ENCODE results near the gene DDX24. TPM values are rescaled to one million over a fixed set of nuclear protein-coding genes. Genes with fewer than 3 reads are reported as not detected.
"Not testable (repeated sequence)": the region's sequence is repeated elsewhere in the genome, so short reads cannot be mapped to it uniquely, and the experiment has no call there.

Gene DDX24
- total RNA-seq, 2 experiments from 2014 or later = 210 to 216 TPM

DNA sequence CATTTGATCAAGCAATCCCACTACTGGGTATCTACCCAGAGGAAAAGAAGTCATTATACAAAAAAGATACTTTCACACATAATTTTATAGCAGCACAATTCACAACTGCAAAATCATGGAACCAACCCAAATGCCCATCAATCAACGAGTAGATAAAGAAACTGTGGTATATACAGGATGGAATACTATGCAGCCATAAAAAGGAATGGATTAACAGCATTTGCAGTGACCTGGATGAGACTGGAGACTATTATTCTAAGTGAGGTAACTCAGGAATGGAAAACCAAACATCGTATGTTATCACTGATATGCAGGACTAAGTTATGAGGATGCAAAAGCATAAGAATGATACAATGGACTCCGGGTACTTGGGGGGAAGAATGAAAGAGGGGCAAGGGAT lies 8.9 kb downstream of the DDX24 start:
- H3K27me3 Mint-ChIP-seq, H3K27ac Mint-ChIP-seq, CTCF ChIA-PET, H3K4me3 Mint-ChIP-seq, DNase-seq: not testable (repeated sequence)
- Mint-ChIP-seq H3K9me3 (peaks cover 70% of the 10 kb centered on the region), H3K4me1 (peaks cover 50% of the 10 kb centered on the region), H3K36me3 (ENCODE audit: low read depth) (peaks cover 94% of the 10 kb centered on the region)
- POLR2A ChIA-PET = interaction anchor here (1.8 kb wide), 1 partner anchor 9 kb away, joined by 5 read pairs; the partner anchor contains the start of genes DDX24 and IFI27L1

DNA sequence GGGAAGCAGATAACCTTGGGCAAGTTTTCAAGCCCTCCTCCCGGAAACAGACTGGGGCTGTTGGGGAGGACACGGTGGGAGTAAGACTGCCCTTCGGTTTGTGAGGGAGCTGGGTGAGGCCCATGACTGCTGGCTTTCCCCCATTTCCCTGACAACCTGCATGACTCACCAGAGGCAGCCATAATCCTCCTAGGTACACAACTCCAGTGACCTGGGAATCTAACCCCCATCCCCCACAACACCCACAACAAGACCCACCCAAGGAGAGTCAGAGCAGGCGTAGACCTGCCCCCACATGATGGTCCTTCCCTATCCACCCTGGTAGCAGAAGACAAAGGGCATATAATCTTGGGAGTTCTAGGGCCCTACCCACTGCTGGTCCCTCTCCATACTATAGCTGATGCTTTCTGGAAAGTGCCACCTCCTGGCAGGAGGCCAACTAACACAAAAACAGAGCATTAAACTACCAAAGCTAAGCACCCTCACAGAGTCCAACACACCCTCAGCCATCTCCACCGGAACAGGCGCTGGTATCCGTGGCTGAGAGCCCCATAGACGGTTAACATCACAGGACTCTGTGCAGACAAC lies 14.8 kb downstream of the DDX24 start:
- H3K27me3 Mint-ChIP-seq = no peaks in the 10 kb centered on the region
- peaks cover 83% of the 10 kb centered on the region for H3K36me3 Mint-ChIP-seq (ENCODE audit: low read depth)
- H3K4me3 Mint-ChIP-seq = no peak overlapping the region
- peaks cover 44% of the 10 kb centered on the region for H3K4me1 Mint-ChIP-seq
- ChIA-PET POLR2A (interaction anchor here (2.8 kb wide), 1 partner anchor 16 kb away, joined by 11 read pairs; the partner anchor contains the start of genes DDX24 and IFI27L1), CTCF (interaction anchor here (1.3 to 2.1 kb wide), 2 partner anchors 30 to 70 kb away, joined by 3 to 6 read pairs; no protein-coding TSS in a partner anchor)
- H3K27ac Mint-ChIP-seq = no peak overlapping the region
- H3K9me3 Mint-ChIP-seq = peaks cover 43% of the 10 kb centered on the region
- DNase-seq = no peak

DNA sequence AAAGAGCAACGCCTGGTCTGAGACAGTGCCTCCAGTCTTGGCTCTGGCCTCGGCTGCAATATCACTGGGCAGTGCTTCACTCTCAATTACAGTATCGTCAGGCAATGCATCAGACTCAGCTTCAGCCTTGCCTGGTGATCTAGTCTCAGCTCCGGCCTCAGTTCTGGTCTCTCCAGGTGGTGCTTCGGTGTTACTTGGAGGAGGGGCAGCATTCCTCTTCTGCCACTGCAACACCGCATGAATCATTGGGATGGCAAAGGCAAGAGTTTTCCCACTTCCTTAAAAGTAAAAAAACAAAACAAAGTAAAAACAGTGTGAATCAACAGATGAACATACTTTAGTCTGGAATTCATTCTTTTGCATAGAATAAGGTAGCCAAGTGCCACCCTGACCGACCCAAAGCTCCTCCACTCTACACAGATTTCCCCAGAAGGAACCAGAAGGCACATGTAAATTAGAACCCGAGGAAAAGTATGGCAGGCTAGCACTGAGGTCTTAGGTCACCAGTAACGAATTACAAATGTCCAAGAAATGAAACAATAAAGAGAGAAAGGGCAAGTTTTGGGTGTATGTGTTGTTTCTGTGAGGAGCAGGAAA lies 18.6 kb downstream of the DDX24 start:
- Mint-ChIP-seq H3K36me3 (ENCODE audit: low read depth) (peaks cover 79% of the 10 kb centered on the region), H3K4me1 (peaks cover 34% of the 10 kb centered on the region), H3K27me3 (no peaks in the 10 kb centered on the region), H3K27ac (no peak overlapping the region), H3K9me3 (peaks cover 8% of the 10 kb centered on the region), H3K4me3 (no peak overlapping the region)
- POLR2A ChIA-PET = interaction anchor here (1.0 to 1.2 kb wide), 2 partner anchors 16 to 19 kb away, joined by 3 read pairs; partner anchors contain the start of genes DDX24 and IFI27L1
- CTCF ChIA-PET = interaction anchor here (1.8 kb wide), 1 partner anchor 123 kb away, joined by 4 read pairs; no protein-coding TSS in a partner anchor
- no peak for DNase-seq

DNA sequence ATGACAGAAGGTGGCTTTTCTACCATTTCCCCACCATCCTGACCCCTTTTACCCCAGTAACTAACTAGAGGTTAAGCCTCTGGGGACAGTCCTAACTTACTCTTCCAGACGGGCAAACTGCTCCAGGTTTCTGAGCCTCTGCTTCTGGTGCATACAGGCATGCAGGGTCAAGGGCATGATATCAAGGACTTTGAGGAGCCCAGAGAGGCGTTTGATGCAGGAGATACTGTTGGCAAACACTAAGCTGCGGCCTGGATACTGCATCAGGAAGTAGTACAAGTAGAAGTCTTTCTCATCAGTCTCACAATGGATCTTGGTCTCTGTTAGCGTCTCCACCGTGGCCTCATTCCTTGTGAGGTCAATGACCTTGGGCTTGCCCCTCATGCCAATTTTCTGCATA lies 21.0 kb downstream of the DDX24 start:
- no peak for DNase-seq
- Mint-ChIP-seq H3K4me3 (no peak overlapping the region), H3K4me1 (peaks cover 45% of the 10 kb centered on the region), H3K27me3 (no peaks in the 10 kb centered on the region), H3K36me3 (ENCODE audit: low read depth) (peaks cover 83% of the 10 kb centered on the region), H3K9me3 (no peaks in the 10 kb centered on the region), H3K27ac (no peak overlapping the region)
- CTCF ChIA-PET = interaction anchor here (3.7 kb wide), 1 partner anchor 76 kb away, joined by 16 read pairs; no protein-coding TSS in a partner anchor
- POLR2A ChIA-PET = no interaction called here

DNA sequence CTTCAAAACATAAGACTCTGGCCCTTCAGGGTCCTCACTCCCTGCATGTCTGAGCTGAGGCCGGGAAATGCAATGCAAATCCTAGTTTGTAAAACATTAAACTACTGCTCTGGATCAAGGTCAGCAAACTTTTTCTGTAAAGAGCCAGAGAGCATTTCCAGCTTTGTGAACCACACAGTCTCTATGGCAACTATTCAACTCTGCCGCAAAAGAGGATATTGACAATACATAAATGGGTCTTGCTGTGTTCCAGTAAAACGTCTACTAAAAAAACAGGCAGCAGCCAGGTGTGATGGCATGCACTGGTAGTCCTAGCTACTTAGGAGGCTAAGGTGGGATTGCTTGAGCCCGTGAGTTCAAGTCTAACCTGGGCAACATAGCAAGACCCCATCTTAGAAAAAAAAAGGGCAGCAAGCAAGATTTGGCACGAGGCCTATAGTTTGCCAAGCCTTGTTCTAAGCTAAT lies 22.3 kb downstream of the DDX24 start:
- POLR2A ChIA-PET = interaction anchor here (1.6 to 3.5 kb wide), 2 partner anchors 22 to 38 kb away, joined by 3 to 54 read pairs; partner anchors contain the start of genes DDX24 and IFI27L1
- Mint-ChIP-seq H3K27me3 (no peaks in the 10 kb centered on the region), H3K36me3 (ENCODE audit: low read depth) (peaks cover 91% of the 10 kb centered on the region), H3K4me1 (peaks cover 55% of the 10 kb centered on the region), H3K9me3 (no peaks in the 10 kb centered on the region), H3K27ac (no peak overlapping the region), H3K4me3 (no peak overlapping the region)
- CTCF ChIA-PET = interaction anchor here (0.9 to 3.7 kb wide), 3 partner anchors 21 to 78 kb away, joined by 3 to 16 read pairs (median 5); no protein-coding TSS in a partner anchor
- DNase-seq = no peak

DNA sequence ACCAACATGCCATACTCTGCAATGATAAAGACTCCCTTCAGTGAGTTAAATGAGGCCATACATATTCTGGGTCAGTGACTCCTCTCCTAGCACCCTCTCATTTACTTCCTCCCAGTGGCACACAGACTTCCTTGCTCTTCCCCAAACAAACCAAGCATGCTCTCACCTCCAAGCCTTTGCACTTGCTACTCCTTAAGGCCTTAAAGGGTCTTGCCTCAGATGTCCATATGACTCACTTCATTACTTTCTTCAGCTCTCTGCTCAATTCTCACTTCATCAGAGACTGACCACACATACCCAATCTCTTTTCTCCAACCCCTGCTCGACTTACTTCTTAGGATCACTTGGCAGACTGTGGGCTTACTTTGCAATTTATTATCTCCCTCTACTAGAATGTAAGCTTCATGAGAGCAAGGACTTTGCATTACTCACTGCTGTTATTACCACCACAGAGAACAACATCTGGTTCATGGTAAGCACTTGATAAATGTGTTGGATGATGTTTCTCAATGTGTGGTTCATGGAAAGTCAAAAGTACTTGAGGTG lies 22.8 kb downstream of the DDX24 start:
- Mint-ChIP-seq H3K36me3 (ENCODE audit: low read depth) (peaks cover 89% of the 10 kb centered on the region), H3K27me3 (no peaks in the 10 kb centered on the region)

DNA sequence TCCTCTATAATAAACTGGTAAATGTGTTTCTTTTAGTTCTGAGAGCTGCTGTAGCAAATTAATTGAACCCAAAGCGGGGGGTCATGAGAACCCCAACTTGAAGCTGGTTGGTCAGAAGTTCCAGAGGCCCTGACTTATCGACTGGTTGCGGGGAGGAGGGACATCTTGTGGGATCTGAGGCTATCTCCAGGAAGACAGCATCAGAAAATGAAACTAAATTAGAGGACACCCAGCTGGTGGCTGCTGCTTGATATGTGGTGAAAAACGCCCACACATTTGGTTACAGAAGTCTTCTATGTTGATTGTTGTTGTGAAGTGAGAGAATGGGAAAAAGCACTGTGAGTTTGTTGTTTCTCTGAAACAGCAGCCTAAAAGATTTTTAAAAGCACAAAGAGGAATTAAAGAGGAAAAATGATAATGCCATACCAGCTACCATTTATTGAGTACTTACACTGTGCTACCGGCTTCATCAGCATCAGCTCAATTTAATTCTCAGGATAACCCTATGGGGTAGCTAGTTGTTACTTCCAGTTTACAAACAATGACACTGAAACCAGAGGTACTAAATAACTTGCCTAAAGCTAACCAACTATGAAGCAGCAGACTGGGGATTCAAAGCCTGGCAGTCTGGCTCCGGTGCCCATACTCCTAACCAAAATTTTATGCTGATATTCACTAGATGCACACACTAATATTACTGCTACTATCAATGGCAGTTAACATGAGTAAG lies 24.3 kb downstream of the DDX24 start:
- H3K4me1 Mint-ChIP-seq = peaks cover 65% of the 10 kb centered on the region

More for the DNA sequence above, 22.8 kb downstream of the DDX24 start:
- Mint-ChIP-seq H3K27ac (peak overlapping the region; percentile 3), H3K4me3 (no peak overlapping the region), H3K4me1 (peaks cover 54% of the 10 kb centered on the region), H3K9me3 (no peaks in the 10 kb centered on the region)
- POLR2A ChIA-PET = interaction anchor here (1.2 to 3.5 kb wide), 6 partner anchors 10 to 37 kb away, joined by 3 to 54 read pairs (median 4); partner anchors contain the start of genes DDX24 and IFI27L1
- CTCF ChIA-PET = interaction anchor here (0.9 to 3.7 kb wide), 6 partner anchors 9 to 118 kb away, joined by 3 to 21 read pairs (median 4); no protein-coding TSS in a partner anchor
- DNase-seq = no peak

DNA sequence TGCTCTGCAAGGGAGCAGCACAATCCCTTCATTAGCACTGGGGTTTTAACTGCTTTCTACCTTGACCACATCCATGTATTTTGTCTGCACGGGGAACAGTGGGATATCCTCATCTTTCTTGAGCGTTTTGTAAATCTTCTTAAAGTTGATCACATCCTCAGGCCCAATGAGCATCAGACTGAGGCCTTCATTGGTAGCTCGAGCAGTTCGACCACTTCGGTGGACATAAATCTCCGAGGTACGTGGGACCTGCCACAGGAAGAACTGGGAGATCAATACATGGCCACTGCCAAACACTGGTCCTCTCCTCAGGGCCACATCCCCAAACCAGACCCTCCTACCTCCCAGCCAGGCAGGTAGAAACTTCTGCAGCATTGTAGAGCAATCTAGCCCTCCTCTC lies 26.1 kb downstream of the DDX24 start:
- H3K36me3 Mint-ChIP-seq (ENCODE audit: low read depth) = peaks cover 89% of the 10 kb centered on the region
- H3K9me3 Mint-ChIP-seq = no peaks in the 10 kb centered on the region
- ChIA-PET POLR2A (interaction anchor here (4.8 kb wide), 1 partner anchor 26 kb away, joined by 30 read pairs; the partner anchor contains the start of genes DDX24 and IFI27L1), CTCF (interaction anchor here (1.1 kb wide), 1 partner anchor 26 kb away, joined by 3 read pairs; the partner anchor contains the start of genes DDX24 and IFI27L1)
- H3K27ac Mint-ChIP-seq = no peak overlapping the region
- H3K4me1 Mint-ChIP-seq = peaks cover 67% of the 10 kb centered on the region
- no peaks in the 10 kb centered on the region for H3K27me3 Mint-ChIP-seq
- DNase-seq = no peak
- H3K4me3 Mint-ChIP-seq = no peak overlapping the region

More for the DNA sequence above, 24.3 kb downstream of the DDX24 start:
- Mint-ChIP-seq H3K27ac (peak overlapping the region; percentile 83), H3K36me3 (ENCODE audit: low read depth) (peaks cover 89% of the 10 kb centered on the region), H3K4me3 (peak overlapping the region; percentile 7), H3K9me3 (no peaks in the 10 kb centered on the region), H3K27me3 (no peaks in the 10 kb centered on the region)
- peak; percentile 56 for DNase-seq
- CTCF ChIA-PET = interaction anchor here (0.9 to 3.7 kb wide), 9 partner anchors 21 to 117 kb away, joined by 3 to 21 read pairs (median 5); partner anchors contain the start of genes DDX24, IFI27L1 and IFI27L2
- POLR2A ChIA-PET = interaction anchor here (0.8 to 3.5 kb wide), 10 partner anchors 9 to 94 kb away, joined by 3 to 54 read pairs (median 4); partner anchors contain the start of genes DDX24, IFI27L1 and IFI27L2

DNA sequence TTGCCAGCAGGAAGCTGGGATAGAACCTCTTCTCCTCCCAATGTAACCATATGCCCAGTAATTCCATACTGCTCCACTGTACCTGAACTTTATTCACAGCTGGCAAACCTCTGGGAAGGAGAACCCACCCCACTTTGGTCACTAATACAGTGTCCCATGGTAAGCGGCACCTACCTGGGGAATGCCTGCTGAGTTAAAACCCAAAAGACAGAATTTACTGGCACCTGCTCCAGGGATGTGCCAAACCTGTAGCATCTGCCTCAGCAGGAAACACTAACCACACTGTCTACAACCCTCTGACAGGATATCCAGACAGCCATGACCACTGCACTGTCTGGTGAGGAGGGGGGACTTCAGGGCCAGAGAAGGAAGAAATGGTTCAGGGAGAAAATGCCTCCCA lies 26.6 kb downstream of the DDX24 start:
- H3K36me3 Mint-ChIP-seq (ENCODE audit: low read depth) = peaks cover 90% of the 10 kb centered on the region
- H3K9me3 Mint-ChIP-seq = no peaks in the 10 kb centered on the region
- no peak overlapping the region for H3K4me3 Mint-ChIP-seq
- ChIA-PET CTCF (interaction anchor here (0.5 to 1.6 kb wide), 4 partner anchors 18 to 764 kb away, joined by 3 to 5 read pairs (median 4); partner anchors contain the start of genes DDX24 and IFI27L1), POLR2A (interaction anchor here (4.8 kb wide), 1 partner anchor 27 kb away, joined by 30 read pairs; the partner anchor contains the start of genes DDX24 and IFI27L1)
- DNase-seq = no peak
- H3K27me3 Mint-ChIP-seq = no peaks in the 10 kb centered on the region
- peak overlapping the region; percentile 45 for H3K27ac Mint-ChIP-seq
- H3K4me1 Mint-ChIP-seq = peaks cover 67% of the 10 kb centered on the region

DNA sequence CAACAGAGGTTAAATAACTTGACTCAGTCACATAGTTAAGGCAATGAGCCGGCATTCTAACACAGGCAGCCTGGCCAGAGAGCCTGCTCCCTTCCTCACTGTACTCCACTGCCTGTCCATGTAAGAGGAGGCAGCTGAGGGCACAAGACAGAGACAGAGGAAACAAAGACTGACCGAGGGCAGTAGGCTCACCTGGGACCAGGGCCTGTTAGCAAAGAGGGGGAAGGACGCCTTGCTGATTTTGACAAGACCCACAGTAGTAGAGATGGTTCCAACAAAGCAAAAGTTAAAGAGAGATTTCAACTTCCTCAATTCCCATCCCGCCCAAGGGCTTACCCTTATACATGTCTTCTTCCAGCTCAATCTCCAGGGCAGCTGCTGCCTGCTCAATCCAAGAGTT lies 28.3 kb downstream of the DDX24 start:
- peaks cover 87% of the 10 kb centered on the region for H3K36me3 Mint-ChIP-seq (ENCODE audit: low read depth)
- no peaks in the 10 kb centered on the region for H3K27me3 Mint-ChIP-seq
- ChIA-PET CTCF (interaction anchor here (1.0 to 4.8 kb wide), 6 partner anchors 12 to 84 kb away, joined by 3 to 29 read pairs (median 8); partner anchors contain the start of genes DDX24, IFI27L1 and IFI27L2), POLR2A (interaction anchor here (1.0 to 4.8 kb wide), 5 partner anchors 12 to 77 kb away, joined by 3 to 30 read pairs (median 4); partner anchors contain the start of genes DDX24, IFI27L1 and IFI27L2)
- peaks cover 55% of the 10 kb centered on the region for H3K4me1 Mint-ChIP-seq
- no peaks in the 10 kb centered on the region for H3K9me3 Mint-ChIP-seq
- H3K27ac Mint-ChIP-seq = peak overlapping the region; percentile 42
- DNase-seq = peak; percentile 11
- no peak overlapping the region for H3K4me3 Mint-ChIP-seq

DNA sequence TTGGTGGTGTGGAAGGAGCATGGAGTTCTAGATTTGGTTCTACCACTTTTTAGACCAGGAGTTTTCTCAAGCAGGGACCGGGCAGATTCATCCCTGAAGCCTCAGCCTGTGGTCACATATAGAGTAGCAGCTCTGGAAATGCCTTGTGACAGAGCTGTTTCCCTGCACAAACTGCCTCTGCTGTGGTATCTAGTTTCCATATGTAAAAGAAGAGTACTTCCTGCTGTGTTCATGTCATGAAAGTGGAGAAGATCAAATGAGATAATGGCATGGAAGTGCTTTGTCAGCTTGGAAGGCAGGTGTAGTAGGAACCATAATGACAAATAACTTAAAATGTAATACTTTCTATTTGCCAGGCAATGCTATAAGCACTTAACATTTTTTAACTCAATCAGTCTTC lies 28.8 kb downstream of the DDX24 start:
- ChIA-PET CTCF (interaction anchor here (0.6 to 4.8 kb wide), 7 partner anchors 16 to 128 kb away, joined by 3 to 29 read pairs (median 8); partner anchors contain the start of genes DDX24, IFI27L1 and IFI27L2), POLR2A (interaction anchor here (1.0 to 4.8 kb wide), 5 partner anchors 12 to 77 kb away, joined by 3 to 30 read pairs (median 4); partner anchors contain the start of genes DDX24, IFI27L1 and IFI27L2)
- H3K27me3 Mint-ChIP-seq = no peaks in the 10 kb centered on the region
- peak; percentile 15 for DNase-seq
- no peak overlapping the region for H3K4me3 Mint-ChIP-seq
- H3K9me3 Mint-ChIP-seq = no peaks in the 10 kb centered on the region
- peaks cover 86% of the 10 kb centered on the region for H3K36me3 Mint-ChIP-seq (ENCODE audit: low read depth)
- H3K4me1 Mint-ChIP-seq = peaks cover 50% of the 10 kb centered on the region
- H3K27ac Mint-ChIP-seq = peak overlapping the region; percentile 42
